HK-2 (cell line): ENCODE data around the gene RFTN1.

Experiments
- DNase-seq: peaks from one replicate; pipeline ENCODE4 v3.0.0-alpha.2; 2018; ENCODE audit not compliant: unreplicated experiment

Gene RFTN1

GRCh38 chr3:16379838-16380237 lies 133.7 kb downstream of the RFTN1 start:
- DNase-seq = no peak

DNA sequence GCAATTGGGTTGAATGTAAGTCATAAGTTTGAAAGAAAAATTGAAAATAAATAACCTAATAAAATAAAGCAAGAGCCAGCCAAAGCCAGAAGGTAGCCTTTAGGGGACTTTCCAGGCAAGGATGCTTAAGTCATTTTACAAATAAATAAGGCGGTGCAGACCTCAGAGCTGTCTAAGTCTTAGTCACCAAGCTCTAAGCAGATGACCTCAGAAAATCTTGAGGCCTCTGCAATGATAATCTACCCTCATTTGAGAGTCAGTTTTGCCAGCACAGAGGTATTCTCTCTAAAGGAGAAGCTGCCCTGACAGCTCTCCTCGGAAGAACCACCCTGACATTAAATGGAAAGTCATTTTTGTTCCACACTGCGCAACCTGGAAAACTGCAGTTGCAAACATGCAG lies 134.6 kb downstream of the RFTN1 start:
- DNase-seq = no peak

- DNase-seq = no peak
Measured at GRCh38 chr3:16378415-16378814, 135.1 kb downstream of the RFTN1 start.

GRCh38 chr3:16377847-16378302 lies 135.6 kb downstream of the RFTN1 start:
- DNase-seq = no peak

- DNase-seq = no peak
Measured at GRCh38 chr3:16377196-16377595, 136.3 kb downstream of the RFTN1 start.

- no peak for DNase-seq
Measured at GRCh38 chr3:16375891-16376290, 137.6 kb downstream of the RFTN1 start.

- no peak for DNase-seq
Measured at GRCh38 chr3:16374935-16375245, 138.6 kb downstream of the RFTN1 start.

DNA sequence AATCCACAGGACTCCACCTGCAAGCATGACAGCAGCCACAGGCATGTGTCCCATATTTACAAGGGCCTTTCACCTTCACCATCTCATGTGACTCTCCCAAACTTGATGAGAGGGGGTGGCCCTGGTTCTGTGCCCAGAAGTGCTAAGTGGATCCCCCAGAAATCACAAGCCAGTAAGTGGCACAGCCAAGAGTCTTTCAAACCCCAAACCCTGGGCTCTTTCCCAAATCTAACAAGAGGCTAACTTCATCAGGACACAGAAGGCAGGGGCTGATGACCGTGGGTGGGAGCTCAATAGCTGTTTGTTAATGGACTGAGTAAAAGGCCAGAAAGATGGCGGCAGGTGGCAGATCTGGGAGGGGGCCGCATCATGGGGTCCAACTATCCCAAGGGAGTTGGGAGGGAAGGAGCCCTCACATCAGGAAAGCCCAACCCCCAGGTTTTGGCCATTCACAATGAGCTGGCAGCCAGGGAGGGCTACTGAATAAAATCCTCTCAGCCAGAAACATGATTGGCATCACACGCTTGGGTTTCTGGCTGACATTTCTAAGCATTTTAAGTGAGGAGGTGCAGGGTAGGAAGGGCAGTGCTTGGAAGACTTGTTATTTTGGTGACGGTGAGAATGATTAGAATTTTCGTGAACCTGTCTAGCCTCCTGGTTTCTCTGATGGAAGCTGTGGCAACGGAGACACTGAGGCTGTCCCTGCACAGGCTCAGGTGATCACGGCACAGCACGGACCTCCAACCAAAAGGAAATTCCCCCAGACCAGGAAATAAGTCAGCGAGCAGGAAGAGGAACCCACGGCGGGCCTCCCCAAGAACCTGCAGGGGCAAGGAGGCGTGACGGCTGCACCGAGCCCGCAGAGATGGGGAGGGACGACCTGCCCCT lies 139.2 kb downstream of the RFTN1 start:
- DNase-seq = no peak

DNA sequence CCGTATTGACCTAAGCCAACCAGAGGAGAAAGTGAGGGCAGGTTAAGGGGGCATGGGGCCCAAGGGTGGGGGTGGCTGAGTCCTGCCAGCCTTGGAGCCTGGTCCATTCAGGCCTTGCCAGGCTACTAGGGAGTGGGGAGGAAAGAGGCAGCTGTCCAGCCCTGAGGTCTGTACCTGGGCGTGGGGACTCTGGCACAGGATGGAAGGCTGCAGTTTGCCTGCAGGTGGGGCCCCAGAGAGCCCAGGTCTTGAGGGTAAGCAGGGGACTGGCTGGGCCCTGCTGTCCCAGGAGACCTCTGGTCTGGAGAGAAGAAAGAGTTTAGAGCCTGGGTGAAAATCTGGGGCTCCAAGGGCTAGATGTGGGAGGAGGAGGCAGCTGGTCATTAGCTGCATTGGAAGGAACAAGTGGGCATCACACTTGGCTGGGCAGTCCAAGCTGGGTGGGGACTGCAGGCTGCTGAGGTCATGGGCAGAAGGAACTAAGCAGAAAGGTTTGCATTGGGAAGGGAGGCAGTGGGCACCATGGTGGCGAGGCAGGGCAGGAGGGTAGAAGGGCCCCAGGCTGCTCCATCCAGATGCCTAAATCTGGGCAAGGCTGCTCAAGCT lies 140.1 kb downstream of the RFTN1 start:
- DNase-seq = no peak

DNA sequence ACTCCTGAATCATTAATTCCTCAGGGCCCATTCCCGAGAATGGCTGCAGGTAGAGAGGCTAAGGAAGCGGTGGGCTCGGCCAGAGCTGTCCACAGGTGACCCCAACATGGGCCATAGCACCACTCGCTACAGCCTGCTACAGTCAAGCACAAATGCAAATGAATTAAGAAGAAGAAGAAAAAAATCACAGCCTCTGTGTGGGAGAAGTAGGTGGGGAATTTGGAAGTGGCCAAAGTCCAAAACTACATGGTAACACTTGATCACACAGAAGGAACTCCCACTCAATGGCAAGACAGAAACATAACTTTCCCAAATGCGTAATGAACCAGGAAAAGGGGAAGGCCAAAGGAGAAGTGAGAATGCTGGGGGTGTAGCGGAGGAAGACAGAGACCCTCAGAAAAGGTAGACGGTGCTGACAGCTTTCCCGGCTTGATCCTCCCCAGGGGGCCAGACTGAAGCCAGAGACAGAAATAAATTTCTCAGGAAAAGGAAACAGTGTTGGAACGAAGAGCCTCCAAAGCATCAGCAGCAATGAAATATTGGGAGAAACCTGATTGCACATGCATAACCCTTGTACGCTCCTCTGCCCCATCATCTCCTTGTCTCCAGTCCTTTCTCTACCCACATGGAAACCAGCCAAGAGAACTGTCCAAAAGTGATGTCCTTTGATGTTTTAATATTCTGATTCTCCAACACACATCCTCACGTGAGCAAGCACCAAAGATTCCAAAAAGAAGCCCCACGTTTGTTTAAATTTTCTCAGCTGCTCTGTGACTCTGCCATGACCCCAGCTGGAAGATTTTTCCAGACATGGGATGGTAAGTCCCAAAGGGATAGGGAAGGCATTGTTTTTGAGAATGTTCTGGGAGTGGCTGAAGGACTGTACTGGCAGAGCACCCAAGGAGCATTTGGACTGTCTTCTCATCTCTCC lies 140.9 kb downstream of the RFTN1 start:
- no peak for DNase-seq

DNA sequence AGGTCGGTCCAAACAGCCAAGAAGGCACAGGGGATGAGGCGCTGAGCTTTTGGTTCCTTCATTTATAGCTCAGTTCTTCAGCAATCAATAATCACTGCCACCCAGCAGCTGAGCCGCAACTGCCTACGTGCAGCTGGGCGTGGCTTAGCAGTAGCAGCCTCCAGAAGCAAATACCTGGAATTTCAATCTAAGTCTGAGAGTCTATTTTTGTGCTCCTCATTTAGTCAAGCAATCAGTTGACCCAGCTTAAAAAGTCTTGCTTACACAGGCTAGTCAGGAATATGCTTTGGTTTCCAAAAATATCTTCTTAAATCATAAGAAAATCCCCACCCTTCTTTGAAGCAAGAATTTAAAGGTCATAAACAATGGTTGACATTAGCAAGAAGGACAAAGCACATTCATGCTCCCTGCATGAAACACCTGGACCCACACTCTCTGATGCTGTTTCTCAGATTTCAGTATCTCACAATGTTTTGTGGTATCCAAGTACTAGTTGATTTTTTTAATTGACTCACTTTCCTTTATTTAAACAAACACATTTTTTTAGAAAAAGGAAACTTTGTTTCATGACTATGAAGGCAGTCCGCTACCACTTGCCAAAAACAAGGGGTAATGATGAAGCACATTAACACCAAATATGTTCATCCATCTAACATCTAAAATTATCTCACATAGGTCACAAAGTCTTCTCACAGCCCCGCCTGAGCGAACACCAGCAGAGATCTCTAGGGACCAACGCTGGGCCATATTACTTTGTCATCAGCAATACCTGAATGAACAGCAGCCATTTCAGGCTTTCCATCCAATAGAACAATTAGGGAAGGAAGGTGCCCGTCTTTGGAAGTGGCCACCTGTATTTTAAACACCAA lies 142.4 kb downstream of the RFTN1 start:
- no peak for DNase-seq

DNA sequence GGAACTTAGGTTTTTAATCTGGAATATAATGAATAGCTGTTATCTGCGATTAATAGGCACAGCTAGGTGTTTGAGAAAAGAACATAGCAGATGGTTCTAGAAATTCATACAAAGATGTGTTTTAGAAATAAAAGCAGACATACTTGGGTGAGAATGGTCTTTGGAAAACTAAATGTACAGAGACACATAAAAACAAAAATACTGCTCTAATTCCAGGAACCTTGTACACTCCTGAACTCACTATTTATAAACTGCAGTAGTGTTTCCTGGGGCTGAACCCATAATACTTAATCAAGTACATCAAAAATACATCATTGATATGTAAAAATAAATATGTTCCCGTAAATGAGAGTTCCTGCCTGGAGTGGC lies 143.0 kb downstream of the RFTN1 start:
- DNase-seq = no peak

- DNase-seq = no peak
Measured at GRCh38 chr3:16369885-16370284, 143.6 kb downstream of the RFTN1 start.

DNA sequence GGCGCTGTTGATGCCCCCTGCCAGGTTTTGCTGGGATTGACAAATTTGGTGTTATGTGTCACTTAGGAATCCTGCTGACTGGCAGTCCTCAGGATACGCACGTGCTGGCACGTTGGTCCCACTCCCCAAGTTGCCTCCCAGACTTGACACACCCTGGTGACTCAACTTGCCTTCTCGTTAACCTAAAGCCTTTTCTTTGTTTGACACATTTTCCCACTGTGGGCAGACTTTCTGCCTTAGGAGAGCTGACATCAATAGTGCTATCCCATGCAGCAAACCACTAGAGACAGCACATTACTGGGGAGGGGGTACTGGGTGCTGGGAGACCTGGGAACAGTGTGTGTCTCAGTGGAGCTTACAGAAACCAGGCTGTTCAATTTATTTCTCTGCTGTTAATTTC lies 144.2 kb downstream of the RFTN1 start:
- no peak for DNase-seq

- no peak for DNase-seq
Measured at GRCh38 chr3:16366581-16366980, 146.9 kb downstream of the RFTN1 start.

- DNase-seq = no peak
Measured at GRCh38 chr3:16365491-16366128, 147.9 kb downstream of the RFTN1 start.

DNA sequence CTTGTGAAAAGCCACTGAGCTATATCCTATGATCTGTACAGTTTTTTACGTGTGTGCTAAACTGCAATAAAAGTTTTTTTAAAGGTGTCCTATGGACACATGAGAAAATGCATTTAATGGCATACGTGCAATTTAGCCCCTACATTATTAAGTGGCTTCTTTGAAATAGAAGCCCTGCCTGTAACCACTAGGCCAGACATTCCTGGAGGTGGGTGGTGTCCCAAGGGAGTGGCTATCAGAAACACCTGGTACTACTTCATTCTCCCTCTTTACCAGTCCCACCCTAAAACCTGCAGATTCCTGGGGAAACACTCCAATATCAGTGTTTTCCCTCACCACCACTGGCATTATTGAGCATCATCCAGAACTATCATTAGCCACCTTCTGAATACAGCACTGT lies 148.5 kb downstream of the RFTN1 start:
- DNase-seq = no peak

DNA sequence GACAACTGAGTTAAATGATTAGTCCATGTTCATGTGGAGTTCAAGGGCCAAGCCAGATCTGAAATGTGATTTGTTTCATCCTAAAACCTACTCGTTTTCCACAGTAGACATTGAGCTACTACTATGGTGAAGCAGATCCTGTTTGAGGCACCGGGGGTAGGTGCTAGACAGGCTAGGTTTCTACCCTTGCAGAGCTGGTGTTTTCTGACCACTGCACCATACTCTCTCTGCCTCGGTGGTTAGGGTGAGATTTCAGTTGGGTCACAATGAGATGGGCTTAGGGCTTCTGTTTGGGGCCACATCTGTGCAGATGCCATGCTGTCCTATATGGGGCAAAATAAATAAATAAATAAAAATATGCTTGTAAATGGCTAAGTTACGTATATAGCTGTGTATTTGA lies 149.2 kb downstream of the RFTN1 start:
- no peak for DNase-seq

GRCh38 chr3:16363636-16364035 lies 149.9 kb downstream of the RFTN1 start:
- DNase-seq = no peak

- peak; percentile 54 for DNase-seq
Measured at GRCh38 chr3:16362770-16363169, 150.7 kb downstream of the RFTN1 start.

DNA sequence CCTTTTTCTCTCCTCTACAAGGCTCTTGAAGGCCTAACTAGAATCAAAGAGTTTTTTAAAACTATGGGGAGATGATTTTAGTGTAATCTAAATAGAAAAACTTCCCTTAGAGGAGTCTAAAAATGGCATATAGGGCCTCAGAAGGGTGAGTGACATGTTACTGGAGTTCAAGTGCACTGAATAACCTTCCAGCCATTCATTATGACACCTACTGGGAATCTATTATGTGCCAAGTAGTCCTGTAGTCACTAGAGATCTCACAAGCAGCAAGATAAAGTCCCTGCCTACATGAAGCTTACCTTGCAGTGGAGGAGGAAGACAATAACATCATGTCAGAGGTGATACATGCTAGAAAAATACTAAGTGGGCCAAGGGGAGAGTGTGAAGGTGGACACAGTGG lies 152.4 kb downstream of the RFTN1 start:
- no peak for DNase-seq
